GM23338 (cell line): ENCODE measurements around the gene MARK3. TPM values are rescaled to one million over a fixed set of nuclear protein-coding genes. Genes with fewer than 3 reads are reported as not detected.

ENCODE experiments used
- ATAC-seq: fragments of 200-7000 bp; cut with Tn5 transposase; 3 replicates; pipeline ENCODE4 v1.9.1; 2020
- DNase-seq: peaks from one replicate; pipeline ENCODE4 v3.0.0-alpha.2; 2015; ENCODE audit warnings: low spot score
- H2AFZ ChIP-seq: fragments of 200-600 bp; sonication (generic); 2 replicates; pipeline ENCODE4 v1.8.0; 2016; ENCODE audit warnings: antibody characterized with exemption, mild to moderate bottlenecking, moderate library complexity
- H3F3A ChIP-seq: fragments of 200-600 bp; sonication (generic); replicated peaks from 2 replicates; pipeline ENCODE4 v1.8.0; 2017; ENCODE audit warnings: antibody characterized with exemption, mixed run types, low read depth
- H3K27ac ChIP-seq: fragments of 200-600 bp; sonication (generic); 2 replicates; pipeline ENCODE4 v1.6.1; 2016; ENCODE audit warnings: low read depth
- H3K27me3 ChIP-seq: fragments of 200-600 bp; sonication (generic); 2 replicates; pipeline ENCODE4 v1.8.0; 2016; ENCODE audit warnings: mild to moderate bottlenecking, mixed run types, moderate library complexity; ENCODE audit not compliant: insufficient read depth
- H3K36me3 ChIP-seq: fragments of 200-600 bp; sonication (generic); 2 replicates; pipeline ENCODE4 v1.8.0; 2016; ENCODE audit warnings: mild to moderate bottlenecking; ENCODE audit not compliant: insufficient read depth
- H3K4me1 ChIP-seq: fragments of 200-600 bp; sonication (generic); 2 replicates; pipeline ENCODE4 v1.8.0; 2016; ENCODE audit warnings: mild to moderate bottlenecking, moderate library complexity; ENCODE audit not compliant: insufficient read depth
- H3K4me2 ChIP-seq: fragments of 200-600 bp; sonication (generic); 2 replicates; pipeline ENCODE4 v1.7.1; 2017; ENCODE audit warnings: mixed run types
- H3K4me3 ChIP-seq: fragments of 200-600 bp; sonication (generic); 2 replicates; pipeline ENCODE4 v1.6.1; 2016; ENCODE audit warnings: mixed run types
- H3K79me2 ChIP-seq: fragments of 200-600 bp; sonication (generic); replicated peaks from 2 replicates; pipeline ENCODE4 v1.8.0; 2017; ENCODE audit warnings: mild to moderate bottlenecking; ENCODE audit not compliant: insufficient read depth
- H3K9me2 ChIP-seq: fragments of 200-600 bp; sonication (generic); 2 replicates; pipeline ENCODE4 v1.8.0; 2017; ENCODE audit not compliant: insufficient read depth
- H4K20me1 ChIP-seq: fragments of 200-600 bp; sonication (generic); replicated peaks from 2 replicates; pipeline ENCODE4 v1.8.0; 2017; ENCODE audit warnings: mild to moderate bottlenecking; ENCODE audit not compliant: insufficient read depth
- H3K27ac Mint-ChIP-seq: 2 replicates; pipeline ENCODE4 v1.8.0; 2020; ENCODE audit warnings: inconsistent platforms, mild to moderate bottlenecking, moderate library complexity, mixed read lengths
- H3K27me3 Mint-ChIP-seq: 3 replicates; pipeline ENCODE4 v1.8.0; 2022; ENCODE audit warnings: low read depth, mild to moderate bottlenecking, moderate library complexity, mixed read lengths, inconsistent platforms; ENCODE audit not compliant: insufficient read depth, poor library complexity
- H3K36me3 Mint-ChIP-seq: 3 replicates; pipeline ENCODE4 v1.8.0; 2021; ENCODE audit warnings: low read depth, mild to moderate bottlenecking, inconsistent platforms, moderate library complexity, mixed read lengths
- H3K4me1 Mint-ChIP-seq: 3 replicates; pipeline ENCODE4 v1.8.0; 2020; ENCODE audit warnings: mild to moderate bottlenecking, inconsistent platforms, mixed read lengths
- H3K4me3 Mint-ChIP-seq: 3 replicates; pipeline ENCODE4 v1.8.0; 2021; ENCODE audit warnings: moderate library complexity, mild to moderate bottlenecking, inconsistent platforms, mixed read lengths
- H3K9me3 Mint-ChIP-seq: 3 replicates; pipeline ENCODE4 v1.8.0; 2020; ENCODE audit warnings: moderate library complexity, mild to moderate bottlenecking, inconsistent platforms, mixed read lengths
- CREB1 ChIP-seq: fragments of 250-450 bp; sonication (Bioruptor Pico); IDR thresholded peaks from 2 replicates; pipeline ENCODE4 v1.5.0; 2020; ENCODE audit warnings: low read depth, mild to moderate bottlenecking, moderate library complexity
- CTCF ChIP-seq, 2 experiments: fragments of 200-600 bp in 1 of 2; sonication (generic) in 1 of 2; conservative IDR thresholded peaks; 2 replicates each; pipeline versions ENCODE4 v1.5.1 to v1.6.1; 2016 to 2017; ENCODE audit warnings: antibody characterized with exemption in 2 of 2, low read depth in 2 of 2, mild to moderate bottlenecking in 2 of 2, moderate library complexity in 1 of 2
- ETS1 ChIP-seq: IDR thresholded peaks from 2 replicates; pipeline ENCODE4 v1.6.1; 2016; ENCODE audit warnings: antibody characterized with exemption
- EZH2 ChIP-seq: fragments of 200-600 bp; sonication (generic); IDR thresholded peaks from one replicate; pipeline ENCODE4 v1.8.0; 2017; ENCODE audit warnings: antibody characterized with exemption, mild to moderate bottlenecking, low read depth; ENCODE audit not compliant: unreplicated experiment
- EZH2phosphoT487 ChIP-seq: fragments of 200-600 bp; sonication (generic); IDR thresholded peaks from one replicate; pipeline ENCODE4 v1.8.1; 2018; ENCODE audit warnings: antibody characterized with exemption; ENCODE audit not compliant: unreplicated experiment
- JUNB ChIP-seq: IDR thresholded peaks from one replicate; pipeline ENCODE4 v1.6.1; 2016; ENCODE audit warnings: antibody characterized with exemption; ENCODE audit not compliant: unreplicated experiment
- POLR2AphosphoS5 ChIP-seq: IDR thresholded peaks from 2 replicates; pipeline ENCODE4 v1.6.1; 2016; ENCODE audit warnings: antibody characterized with exemption, low read depth
- STAT1 ChIP-seq: IDR thresholded peaks from one replicate; pipeline ENCODE4 v1.6.1; 2016; ENCODE audit warnings: antibody characterized with exemption; ENCODE audit not compliant: unreplicated experiment
- ZNF114 ChIP-seq: fragments of 250-450 bp; sonication (Bioruptor Pico); IDR thresholded peaks from 2 replicates; pipeline ENCODE4 v1.5.0; 2020; ENCODE audit warnings: mild to moderate bottlenecking, moderate library complexity
- polyA plus RNA-seq: library from polyadenylated mRNA; unstranded; fragments of >200 nt; fragmentation: Nextera tagmentation; extraction: Ambion mirVana; gene quantifications from 2 replicates; pipeline ENCODE4 v1.2.1, GENCODE V29; 2016
- total RNA-seq: library from RNA; depleted of rRNA; stranded (reverse); fragments of >200 nt; shearing (Covaris generic); gene quantifications from 2 replicates; pipeline ENCODE4 v1.2.3, GENCODE V29; 2014
- TF ChIP-seq, protein P1 (sequence below): IDR thresholded peaks from one replicate; pipeline ENCODE4 v1.6.1; 2018; ENCODE audit warnings: antibody characterized with exemption; ENCODE audit not compliant: unreplicated experiment

Gene MARK3
- total and polyA plus RNA-seq, 2 experiments from 2014 or later: 45.9 to 69.7 TPM

- no peak for TF ChIP-seq ETS1
- no peak for TF ChIP-seq EZH2phosphoT487
- no peak for TF ChIP-seq EZH2
- no peak for TF ChIP-seq POLR2AphosphoS5
- no peak for TF ChIP-seq JUNB
- TF ChIP-seq CREB1 (CRISPR knock-in tag): no peak
- no peak for TF ChIP-seq STAT1
Measured at GRCh38 chr14:103416916-103417315, 31.7 kb downstream of the MARK3 start (continued).

- H2AFZ ChIP-seq: no peak overlapping the region
- 0 out of 2 replicates have a peak overlapping the region, but pooled peaks have one; percentile 11 for H3K4me2 ChIP-seq
- H3K9me2 ChIP-seq: no peaks in the 10 kb centered on the region
- TF ChIP-seq EZH2phosphoT487: no peak
- no peak for TF ChIP-seq JUNB
- TF ChIP-seq POLR2AphosphoS5: no peak
- no peak for TF ChIP-seq ZNF114 (CRISPR knock-in tag)
- no peak for TF ChIP-seq STAT1
- peaks cover 76% of the 10 kb centered on the region for H3K79me2 ChIP-seq
- no peak overlapping the region for H3K27ac ChIP-seq
- no peak overlapping the region for H3K4me3 ChIP-seq
- no peaks in the 10 kb centered on the region for H3F3A ChIP-seq
- Mint-ChIP-seq H3K27me3 (no peaks in the 10 kb centered on the region), H3K27ac (peak overlapping the region; percentile 63), H3K4me3 (no peak overlapping the region), H3K36me3 (peaks cover 5% of the 10 kb centered on the region), H3K9me3 (no peaks in the 10 kb centered on the region), H3K4me1 (peaks cover 24% of the 10 kb centered on the region)
- no peaks in the 10 kb centered on the region for H3K36me3 ChIP-seq
- no peak for DNase-seq
- H4K20me1 ChIP-seq: peaks cover 42% of the 10 kb centered on the region
- ATAC-seq: peak; percentile 22; the same call in 1 of the 3 replicates
- H3K4me1 ChIP-seq: peaks cover 21% of the 10 kb centered on the region; the same call in 1 of the 2 replicates
- H3K27me3 ChIP-seq: no peaks in the 10 kb centered on the region
Measured at GRCh38 chr14:103418481-103418818, 33.2 kb downstream of the MARK3 start.

GRCh38 chr14:103421556-103421955, 36.3 kb downstream of the MARK3 start:
- peaks cover 78% of the 10 kb centered on the region for H3K79me2 ChIP-seq
- H4K20me1 ChIP-seq: peaks cover 32% of the 10 kb centered on the region
- H3K27me3 ChIP-seq: no peaks in the 10 kb centered on the region
- Mint-ChIP-seq H3K9me3 (no peaks in the 10 kb centered on the region), H3K36me3 (peaks cover 6% of the 10 kb centered on the region; the same call in 1 of the 3 replicates), H3K27me3 (no peaks in the 10 kb centered on the region), H3K4me3 (no peak overlapping the region; the same call in 2 of the 3 replicates), H3K4me1 (peaks cover 33% of the 10 kb centered on the region), H3K27ac (no peak overlapping the region)
- ATAC-seq: no peak
- no peak overlapping the region for H3K4me3 ChIP-seq
- no peaks in the 10 kb centered on the region for H3K9me2 ChIP-seq
- H3K36me3 ChIP-seq: no peaks in the 10 kb centered on the region
- H3K4me2 ChIP-seq: no peak overlapping the region
- no peak for DNase-seq
- no peak overlapping the region for H2AFZ ChIP-seq
- no peaks in the 10 kb centered on the region for H3F3A ChIP-seq
- H3K4me1 ChIP-seq: peaks cover 24% of the 10 kb centered on the region
- H3K27ac ChIP-seq: no peak overlapping the region
- TF ChIP-seq, protein P1, sequence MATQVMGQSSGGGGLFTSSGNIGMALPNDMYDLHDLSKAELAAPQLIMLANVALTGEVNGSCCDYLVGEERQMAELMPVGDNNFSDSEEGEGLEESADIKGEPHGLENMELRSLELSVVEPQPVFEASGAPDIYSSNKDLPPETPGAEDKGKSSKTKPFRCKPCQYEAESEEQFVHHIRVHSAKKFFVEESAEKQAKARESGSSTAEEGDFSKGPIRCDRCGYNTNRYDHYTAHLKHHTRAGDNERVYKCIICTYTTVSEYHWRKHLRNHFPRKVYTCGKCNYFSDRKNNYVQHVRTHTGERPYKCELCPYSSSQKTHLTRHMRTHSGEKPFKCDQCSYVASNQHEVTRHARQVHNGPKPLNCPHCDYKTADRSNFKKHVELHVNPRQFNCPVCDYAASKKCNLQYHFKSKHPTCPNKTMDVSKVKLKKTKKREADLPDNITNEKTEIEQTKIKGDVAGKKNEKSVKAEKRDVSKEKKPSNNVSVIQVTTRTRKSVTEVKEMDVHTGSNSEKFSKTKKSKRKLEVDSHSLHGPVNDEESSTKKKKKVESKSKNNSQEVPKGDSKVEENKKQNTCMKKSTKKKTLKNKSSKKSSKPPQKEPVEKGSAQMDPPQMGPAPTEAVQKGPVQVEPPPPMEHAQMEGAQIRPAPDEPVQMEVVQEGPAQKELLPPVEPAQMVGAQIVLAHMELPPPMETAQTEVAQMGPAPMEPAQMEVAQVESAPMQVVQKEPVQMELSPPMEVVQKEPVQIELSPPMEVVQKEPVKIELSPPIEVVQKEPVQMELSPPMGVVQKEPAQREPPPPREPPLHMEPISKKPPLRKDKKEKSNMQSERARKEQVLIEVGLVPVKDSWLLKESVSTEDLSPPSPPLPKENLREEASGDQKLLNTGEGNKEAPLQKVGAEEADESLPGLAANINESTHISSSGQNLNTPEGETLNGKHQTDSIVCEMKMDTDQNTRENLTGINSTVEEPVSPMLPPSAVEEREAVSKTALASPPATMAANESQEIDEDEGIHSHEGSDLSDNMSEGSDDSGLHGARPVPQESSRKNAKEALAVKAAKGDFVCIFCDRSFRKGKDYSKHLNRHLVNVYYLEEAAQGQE: no peak
- TF ChIP-seq EZH2phosphoT487 (no peak), ETS1 (no peak), CTCF (conservative IDR thresholded peaks at IDR 0.05; ENCODE audit: low read depth in 2 of 2) (no peak), EZH2 (no peak)
